Gastrocnemius medialis (tissue), 4 donors: ENCODE measurements around the gene HMG20A. TPM values are rescaled to one million over a fixed set of nuclear protein-coding genes. Genes with fewer than 3 reads are reported as not detected.

ENCODE experiments used
- ATAC-seq, 2 donors: fragments of 150-250 bp; one replicate each; pipeline ENCODE4 v1.9.1; 2016
- DNase-seq, 2 donors: peaks; one replicate each; pipeline ENCODE4 v3.0.0-alpha.2; 2019
- H3K27ac ChIP-seq, 4 donors: fragments of 200-600 bp; sonication (generic); 1 replicate in 1 of 4; 2 replicates in 3 of 4; pipeline ENCODE4 v1.5.1; 2016 to 2018; ENCODE audit warnings: mild to moderate bottlenecking in 2 of 4, moderate library complexity in 1 of 4
- H3K27me3 ChIP-seq, 3 donors: fragments of 200-600 bp; sonication (generic) in 2 of 3; 1 replicate in 1 of 3; 2 replicates in 2 of 3; pipeline versions ENCODE4 v1.5.1 to v1.6.0; 2016 to 2019; ENCODE audit warnings: mild to moderate bottlenecking in 1 of 3, moderate library complexity in 1 of 3
- H3K36me3 ChIP-seq, 2 donors: fragments of 200-600 bp; sonication (generic) in 1 of 2; one replicate each; pipeline ENCODE4 v1.5.1; 2017 to 2018
- H3K4me1 ChIP-seq, 2 donors: fragments of 200-600 bp; sonication (generic) in 1 of 2; one replicate each; pipeline ENCODE4 v1.5.1; 2016 to 2017; ENCODE audit warnings: mild to moderate bottlenecking in 2 of 2
- H3K4me3 ChIP-seq, 4 donors: fragments of 200-600 bp; sonication (generic) in 3 of 4; 1 replicate in 1 of 4; 2 replicates in 3 of 4; pipeline ENCODE4 v1.5.1; 2016 to 2019; ENCODE audit warnings: mild to moderate bottlenecking in 2 of 4
- H3K9me3 ChIP-seq, 3 donors: fragments of 200-600 bp; sonication (generic) in 2 of 3; 1 replicate in 1 of 3; 2 replicates in 2 of 3; pipeline ENCODE4 v1.5.1; 2016 to 2019
- POLR2A ChIP-seq, 2 donors: fragments of 450-650 bp; IDR thresholded peaks; one replicate each; pipeline ENCODE4 v1.6.1; 2017; ENCODE audit warnings: antibody characterized with exemption in 2 of 2, mild to moderate bottlenecking in 2 of 2, moderate library complexity in 2 of 2
- in situ Hi-C, 4 donors: fragments of 200-750 bp; cut with MboI; loops; one replicate each; pipeline versions ENCODE4 v1.15.0 to v1.8.0; 2017; ENCODE audit warnings: low sequenced_read_pairs in 4 of 4
- intact Hi-C: fragments of 100-400 bp; cut with DNase I; formaldehyde crosslinking; loops from one replicate; pipeline ENCODE4 v1.15.1; 2023; ENCODE audit warnings: low total_unique reads
- total RNA-seq, 4 donors: library from RNA; depleted of rRNA; stranded (reverse); fragments of >200 nt; gene quantifications; one replicate each; pipeline versions ENCODE4 v1.1.0 to v1.2.3, GENCODE V29; 2016
- TF ChIP-seq, protein P1 (sequence below), 5 experiments: fragments of 450-650 bp in 3 of 5; fragments of 200-600 bp in 2 of 5; sonication (generic) in 2 of 5; IDR thresholded peaks in 4 of 5; conservative IDR thresholded peaks in 1 of 5; 1 replicate in 4 of 5; 2 replicates in 1 of 5; pipeline ENCODE4 v1.5.1; 2016 to 2019; ENCODE audit warnings: antibody characterized with exemption in 5 of 5, mild to moderate bottlenecking in 3 of 5, moderate library complexity in 3 of 5

HMG20A gene
- total RNA-seq, 4 donors from 2014 or later: 17.7 to 39.6 (median 29.9) TPM

DNA sequence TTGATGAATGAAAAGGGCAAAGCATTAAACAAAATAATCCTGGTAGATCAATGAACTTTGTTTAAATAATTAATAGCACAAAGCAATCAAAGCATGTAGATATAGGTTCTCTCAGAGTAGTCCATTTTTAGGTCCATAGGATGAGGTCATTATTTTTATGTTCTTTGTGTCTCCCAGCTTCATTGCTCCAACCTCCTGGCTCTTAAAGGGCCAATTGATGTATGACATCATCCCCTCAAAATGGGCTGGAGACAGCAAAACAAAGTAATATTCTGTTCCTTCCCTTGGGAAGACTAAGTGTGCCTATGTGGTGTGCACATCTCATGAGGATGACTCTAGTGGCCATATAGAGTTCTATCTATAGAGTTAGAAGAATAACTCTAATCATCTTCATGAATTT is 49.5 kb downstream of the HMG20A start:
- Histone ChIP-seq H3K27ac (no peak overlapping the region), H3K9me3 (no peaks in the 10 kb centered on the region), H3K36me3 (peaks cover 0 to 53% of the 10 kb centered on the region in 2 donors), H3K27me3 (no peaks in the 10 kb centered on the region), H3K4me1 (peaks cover 11 to 20% of the 10 kb centered on the region in 2 donors), H3K4me3 (no peak overlapping the region)
- TF ChIP-seq, protein P1, sequence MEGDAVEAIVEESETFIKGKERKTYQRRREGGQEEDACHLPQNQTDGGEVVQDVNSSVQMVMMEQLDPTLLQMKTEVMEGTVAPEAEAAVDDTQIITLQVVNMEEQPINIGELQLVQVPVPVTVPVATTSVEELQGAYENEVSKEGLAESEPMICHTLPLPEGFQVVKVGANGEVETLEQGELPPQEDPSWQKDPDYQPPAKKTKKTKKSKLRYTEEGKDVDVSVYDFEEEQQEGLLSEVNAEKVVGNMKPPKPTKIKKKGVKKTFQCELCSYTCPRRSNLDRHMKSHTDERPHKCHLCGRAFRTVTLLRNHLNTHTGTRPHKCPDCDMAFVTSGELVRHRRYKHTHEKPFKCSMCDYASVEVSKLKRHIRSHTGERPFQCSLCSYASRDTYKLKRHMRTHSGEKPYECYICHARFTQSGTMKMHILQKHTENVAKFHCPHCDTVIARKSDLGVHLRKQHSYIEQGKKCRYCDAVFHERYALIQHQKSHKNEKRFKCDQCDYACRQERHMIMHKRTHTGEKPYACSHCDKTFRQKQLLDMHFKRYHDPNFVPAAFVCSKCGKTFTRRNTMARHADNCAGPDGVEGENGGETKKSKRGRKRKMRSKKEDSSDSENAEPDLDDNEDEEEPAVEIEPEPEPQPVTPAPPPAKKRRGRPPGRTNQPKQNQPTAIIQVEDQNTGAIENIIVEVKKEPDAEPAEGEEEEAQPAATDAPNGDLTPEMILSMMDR (IDR thresholded peaks at IDR 0.05 in 4 of 5, conservative IDR thresholded peaks at IDR 0.05 in 1 of 5): no peak
- no peak for DNase-seq
- in situ Hi-C loops: no loop called here
- intact Hi-C loops: no loop called here
- ATAC-seq: no peak

DNA sequence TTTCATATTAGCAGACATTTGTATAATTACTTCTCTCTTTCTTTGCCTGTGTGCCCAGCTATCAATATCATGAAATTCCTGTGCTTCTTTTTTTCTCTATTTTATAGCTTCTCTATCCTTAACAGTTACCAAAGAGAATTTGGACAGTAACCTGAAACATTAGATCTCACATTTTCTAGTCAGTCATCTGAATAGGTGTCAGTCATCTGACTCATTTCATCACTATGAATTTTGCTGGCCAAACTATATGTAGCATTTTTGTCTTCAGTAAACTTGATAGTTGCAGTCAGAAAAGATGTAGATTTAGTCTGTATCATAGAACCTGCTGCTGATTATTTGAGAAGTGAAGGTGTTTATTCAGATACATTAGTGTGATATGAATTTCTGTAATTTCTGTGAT is 52.6 kb downstream of the HMG20A start:
- ATAC-seq: no peak
- H3K36me3 ChIP-seq: peaks cover 0 to 38% of the 10 kb centered on the region in 2 donors
- H3K27ac ChIP-seq: peak overlapping the region in 2 of 4 donors; percentile 32 to 65
- H3K4me1 ChIP-seq: peaks cover 15 to 20% of the 10 kb centered on the region in 2 donors
- no peaks in the 10 kb centered on the region for H3K27me3 ChIP-seq
- no peak overlapping the region for H3K4me3 ChIP-seq
- DNase-seq: no peak
- intact Hi-C loops: no loop called here
- in situ Hi-C loops: no loop called here
- no peaks in the 10 kb centered on the region for H3K9me3 ChIP-seq
- TF ChIP-seq POLR2A (IDR thresholded peaks at IDR 0.05): no peak
- TF ChIP-seq, protein P1 (IDR thresholded peaks at IDR 0.05 in 4 of 5, conservative IDR thresholded peaks at IDR 0.05 in 1 of 5): no peak

DNA sequence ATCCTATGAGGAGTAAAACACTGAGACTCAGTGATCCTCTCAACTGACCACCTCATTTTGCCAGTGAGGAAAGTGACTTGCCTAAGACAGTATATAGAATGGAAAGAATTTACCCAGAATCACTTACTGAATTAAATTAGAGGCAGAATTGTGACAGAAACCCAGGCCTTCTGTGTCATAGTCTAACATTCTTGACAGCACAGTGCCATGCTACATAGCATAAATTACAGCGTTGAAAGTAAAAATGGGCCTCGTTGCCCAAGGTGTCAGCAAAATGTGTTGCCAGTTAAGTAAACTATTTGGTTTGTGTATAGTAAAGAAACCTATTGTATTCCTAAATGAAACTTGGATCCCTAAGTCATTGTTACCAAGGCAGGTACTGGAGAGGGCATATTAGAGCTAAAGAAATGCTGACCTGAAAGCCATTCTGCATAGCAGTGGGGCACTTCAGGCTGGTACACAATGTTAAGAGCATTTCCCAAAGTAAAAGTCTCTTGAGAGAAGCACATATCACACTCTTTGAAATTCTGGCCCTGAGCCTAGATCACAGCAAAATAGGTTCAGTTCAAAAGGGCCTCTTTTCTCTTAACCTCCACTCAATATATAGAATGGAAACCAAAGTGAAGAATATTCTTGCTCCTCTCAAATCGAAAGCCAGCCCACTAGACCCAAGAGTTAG is 53.8 kb downstream of the HMG20A start:
- intact Hi-C loops: no loop called here
- H3K9me3 ChIP-seq: no peaks in the 10 kb centered on the region
- H3K27ac ChIP-seq: peak overlapping the region; percentile 3 to 65 (median 26)

DNA sequence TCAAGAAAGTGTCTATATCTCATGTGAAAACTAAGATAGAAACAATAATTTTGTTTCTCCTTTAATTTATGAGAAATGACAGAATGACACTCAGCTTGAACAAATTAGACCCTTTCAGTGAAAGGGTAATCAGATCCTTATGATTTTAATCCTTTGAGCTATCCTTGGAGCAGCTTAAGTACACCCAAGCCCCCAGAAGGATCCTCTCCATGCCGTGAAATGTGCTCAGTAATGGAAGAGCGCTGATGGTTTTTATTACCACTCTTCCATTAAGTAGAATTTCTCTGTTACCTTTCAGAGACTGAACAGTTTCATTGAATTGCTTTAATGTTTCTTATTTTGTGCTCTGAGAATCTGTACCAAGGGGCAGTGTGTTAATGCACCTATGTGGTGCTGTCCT is 54.3 kb downstream of the HMG20A start:
- no peak overlapping the region for H3K4me3 ChIP-seq
- intact Hi-C loops: loop anchor here (5.0 kb wide), 1 partner anchor 58 kb away; no protein-coding TSS in a partner anchor
- in situ Hi-C loops: no loop called here

More for the DNA sequence above, 53.8 kb downstream of the HMG20A start:
- DNase-seq (no peak), ATAC-seq (peak in 1 of 2 donors; percentile 33)
- no peak overlapping the region for H3K4me3 ChIP-seq
- H3K36me3 ChIP-seq: peaks cover 0 to 39% of the 10 kb centered on the region in 2 donors
- in situ Hi-C loops: no loop called here
- TF ChIP-seq, protein P1 (IDR thresholded peaks at IDR 0.05 in 4 of 5, conservative IDR thresholded peaks at IDR 0.05 in 1 of 5): no peak
- no peak for TF ChIP-seq POLR2A (IDR thresholded peaks at IDR 0.05)
- no peaks in the 10 kb centered on the region for H3K27me3 ChIP-seq
- H3K4me1 ChIP-seq: peaks cover 15 to 20% of the 10 kb centered on the region in 2 donors

More for the DNA sequence above, 54.3 kb downstream of the HMG20A start:
- Histone ChIP-seq H3K27ac (peak overlapping the region in 3 of 4 donors; percentile 0 to 39 (median 3)), H3K9me3 (no peaks in the 10 kb centered on the region), H3K4me1 (peaks cover 15 to 20% of the 10 kb centered on the region in 2 donors), H3K36me3 (peaks cover 0 to 43% of the 10 kb centered on the region in 2 donors), H3K27me3 (no peaks in the 10 kb centered on the region)
- DNase-seq (no peak), ATAC-seq (no peak)
- TF ChIP-seq, protein P1 (IDR thresholded peaks at IDR 0.05 in 4 of 5, conservative IDR thresholded peaks at IDR 0.05 in 1 of 5): no peak
- TF ChIP-seq POLR2A (IDR thresholded peaks at IDR 0.05): no peak
